IMR-90 (cell line): ENCODE measurements around the gene AMBRA1. TPM values are rescaled to one million over a fixed set of nuclear protein-coding genes. Genes with fewer than 3 reads are reported as not detected.

Experiments
- ATAC-seq: fragments of 200-7000 bp; cut with Tn5 transposase; 2 replicates; pipeline ENCODE4 v1.9.1; 2020; ENCODE audit warnings: low read depth, mild to moderate bottlenecking, moderate library complexity
- BruUV-seq: library from RNA; stranded (reverse); fragments of 400-500 nt; replicated peaks from 2 replicates; lab custom pipeline; 2021; lab: Mats Ljungman, UMichigan
- CTCF ChIA-PET: fragments of 300-600 bp; formaldehyde crosslinking; extraction: SDS; loops from one replicate; lab custom pipeline; 2021; ENCODE audit warnings: antibody characterized with exemption; lab: Yijun Ruan, JAX
- POLR2A ChIA-PET: fragments of 300-600 bp; sonication (Branson Sonifier 250); formaldehyde crosslinking; loops from one replicate; lab custom pipeline; 2022; ENCODE audit warnings: antibody characterized with exemption; ENCODE audit not compliant: unreplicated experiment; lab: Charles Lee
- DNase-seq: peaks from one replicate; pipeline ENCODE4 v3.0.0; 2013
- H2AFZ ChIP-seq: replicated peaks from 2 replicates; pipeline ENCODE3; 2013; ENCODE audit warnings: low read length, mild to moderate bottlenecking; ENCODE audit not compliant: poor library complexity
- H2AK5ac ChIP-seq: 2 replicates; pipeline ENCODE4 v1.6.1; 2013; ENCODE audit warnings: low read depth, low read length, inconsistent platforms
- H2AK9ac ChIP-seq: replicated peaks from 2 replicates; pipeline ENCODE3; 2013; ENCODE audit warnings: mild to moderate bottlenecking, low read depth, low read length, moderate library complexity; ENCODE audit not compliant: poor library complexity
- H2BK120ac ChIP-seq: 2 replicates; pipeline ENCODE4 v1.6.1; 2013; ENCODE audit warnings: low read depth, low read length, inconsistent platforms
- H2BK15ac ChIP-seq: 3 replicates; pipeline ENCODE4 v1.6.1; 2013; ENCODE audit warnings: low read depth, low read length, inconsistent platforms
- H2BK20ac ChIP-seq: 2 replicates; pipeline ENCODE4 v1.6.1; 2013; ENCODE audit warnings: low read depth, mild to moderate bottlenecking, inconsistent platforms, low read length, moderate library complexity
- H2BK5ac ChIP-seq: 2 replicates; pipeline ENCODE4 v1.6.1; 2013; ENCODE audit warnings: mild to moderate bottlenecking, low read depth, low read length, inconsistent platforms; ENCODE audit not compliant: poor library complexity, severe bottlenecking
- H3K14ac ChIP-seq: replicated peaks from 2 replicates; pipeline ENCODE4 v1.6.1; 2013; ENCODE audit warnings: low read depth, low read length, inconsistent platforms
- H3K18ac ChIP-seq: 2 replicates; pipeline ENCODE4 v1.6.1; 2013; ENCODE audit warnings: low read depth, low read length, control low read depth
- H3K23ac ChIP-seq: 2 replicates; pipeline ENCODE4 v1.6.1; 2013; ENCODE audit warnings: low read depth, low read length, inconsistent platforms
- H3K27ac ChIP-seq: 2 replicates; pipeline ENCODE4 v1.5.1; 2013; ENCODE audit warnings: mild to moderate bottlenecking, control low read depth, low read length; ENCODE audit not compliant: insufficient read depth
- H3K27me3 ChIP-seq: 2 replicates; pipeline ENCODE4 v1.6.1; 2013; ENCODE audit warnings: low read length; ENCODE audit not compliant: control insufficient read depth, insufficient read depth
- H3K36me3 ChIP-seq: 2 replicates; pipeline ENCODE4 v1.6.1; 2013; ENCODE audit warnings: low read length, mixed read lengths; ENCODE audit not compliant: control insufficient read depth, insufficient read depth
- H3K4ac ChIP-seq: 2 replicates; pipeline ENCODE4 v1.6.1; 2013; ENCODE audit warnings: low read depth, low read length, inconsistent platforms
- H3K4me1 ChIP-seq: 2 replicates; pipeline ENCODE4 v1.6.1; 2013; ENCODE audit warnings: low read length, mixed read lengths; ENCODE audit not compliant: control insufficient read depth, insufficient read depth
- H3K4me2 ChIP-seq: 2 replicates; pipeline ENCODE4 v1.6.1; 2013; ENCODE audit warnings: low read depth, mild to moderate bottlenecking, control low read depth, low read length, moderate library complexity
- H3K4me3 ChIP-seq: 2 replicates; pipeline ENCODE4 v1.5.1; 2013; ENCODE audit warnings: low read depth, mild to moderate bottlenecking, control low read depth, low read length, moderate library complexity; ENCODE audit not compliant: insufficient read depth
- H3K56ac ChIP-seq: 2 replicates; pipeline ENCODE4 v1.6.1; 2013; ENCODE audit warnings: low read length, inconsistent platforms; ENCODE audit not compliant: insufficient read depth; ENCODE audit errors: extremely low read depth
- H3K79me1 ChIP-seq, 2 experiments: 2 replicates each; pipeline ENCODE4 v1.6.1; 2013; ENCODE audit warnings: low read length in 2 of 2, inconsistent platforms in 1 of 2, low read depth in 1 of 2
- H3K9ac ChIP-seq: 2 replicates; pipeline ENCODE4 v1.6.1; 2013; ENCODE audit warnings: low read depth, low read length, control low read depth
- H3K9me1 ChIP-seq: 2 replicates; pipeline ENCODE4 v1.6.1; 2013; ENCODE audit warnings: low read length, inconsistent platforms; ENCODE audit not compliant: insufficient read depth
- H3K9me3 ChIP-seq: 2 replicates; pipeline ENCODE4 v1.6.1; 2013; ENCODE audit warnings: low read length; ENCODE audit not compliant: control insufficient read depth, insufficient read depth
- H4K20me1 ChIP-seq: 2 replicates; pipeline ENCODE4 v1.6.1; 2013; ENCODE audit warnings: low read length, inconsistent platforms; ENCODE audit not compliant: insufficient read depth
- H4K5ac ChIP-seq: 2 replicates; pipeline ENCODE4 v1.6.1; 2013; ENCODE audit warnings: mild to moderate bottlenecking, low read depth, low read length, control low read depth
- H4K8ac ChIP-seq, 2 experiments: 2 replicates each; pipeline ENCODE4 v1.6.1; 2013; ENCODE audit warnings: low read depth in 2 of 2, low read length in 2 of 2, control low read depth in 1 of 2, inconsistent platforms in 1 of 2
- H4K91ac ChIP-seq: 2 replicates; pipeline ENCODE4 v1.6.1; 2013; ENCODE audit warnings: low read depth, low read length, inconsistent platforms; ENCODE audit not compliant: insufficient read depth
- BHLHE40 ChIP-seq: fragments of 150-350 bp; IDR thresholded peaks from 2 replicates; pipeline ENCODE4 v1.6.1; 2016; ENCODE audit warnings: mild to moderate bottlenecking, low read depth, low read length
- CEBPB ChIP-seq: IDR thresholded peaks from 2 replicates; pipeline ENCODE4 v1.6.1; 2012; ENCODE audit warnings: low read depth, low read length, improper control_type of control experiment
- CHD1 ChIP-seq: IDR thresholded peaks from 2 replicates; pipeline ENCODE4 v1.6.1; 2012; ENCODE audit warnings: low read depth, low read length, improper control_type of control experiment
- CTCF ChIP-seq: conservative IDR thresholded peaks from 2 replicates; pipeline ENCODE4 v1.5.1; 2012; ENCODE audit warnings: mild to moderate bottlenecking, low read depth, low read length, improper control_type of control experiment
- ELK1 ChIP-seq: fragments of 150-350 bp; IDR thresholded peaks from 2 replicates; pipeline ENCODE4 v1.6.1; 2016; ENCODE audit warnings: low read depth, mild to moderate bottlenecking, low read length, moderate library complexity, borderline replicate concordance
- FOS ChIP-seq: fragments of 150-350 bp; IDR thresholded peaks from 2 replicates; pipeline ENCODE4 v1.6.1; 2016; ENCODE audit warnings: low read depth, low read length
- MAFK ChIP-seq: IDR thresholded peaks from 2 replicates; pipeline ENCODE4 v1.6.1; 2012; ENCODE audit warnings: low read depth, low read length, improper control_type of control experiment
- MAZ ChIP-seq: IDR thresholded peaks from 2 replicates; pipeline ENCODE4 v1.6.1; 2012; ENCODE audit warnings: low read depth, mild to moderate bottlenecking, low read length, improper control_type of control experiment, moderate library complexity, borderline replicate concordance
- MXI1 ChIP-seq: IDR thresholded peaks from 2 replicates; pipeline ENCODE4 v1.6.1; 2012; ENCODE audit warnings: low read depth, mild to moderate bottlenecking, low read length, moderate library complexity, borderline replicate concordance
- NFE2L2 ChIP-seq: fragments of 150-350 bp; IDR thresholded peaks from 2 replicates; pipeline ENCODE4 v1.6.1; 2016; ENCODE audit warnings: low read depth, mild to moderate bottlenecking, low read length
- POLR2A ChIP-seq: IDR thresholded peaks from 2 replicates; pipeline ENCODE4 v1.6.1; 2012; ENCODE audit warnings: mild to moderate bottlenecking, low read depth, low read length
- RAD21 ChIP-seq: IDR thresholded peaks from 2 replicates; pipeline ENCODE4 v1.6.1; 2012; ENCODE audit warnings: low read length, improper control_type of control experiment
- RCOR1 ChIP-seq: IDR thresholded peaks from 2 replicates; pipeline ENCODE4 v1.6.1; 2012; ENCODE audit warnings: mild to moderate bottlenecking, low read length, improper control_type of control experiment; ENCODE audit not compliant: insufficient replicate concordance
- RFX5 ChIP-seq: IDR thresholded peaks from 2 replicates; pipeline ENCODE4 v1.8.0; 2012; ENCODE audit warnings: low read depth, mild to moderate bottlenecking, low read length, moderate library complexity
- SMC3 ChIP-seq: fragments of 150-350 bp; IDR thresholded peaks from 2 replicates; pipeline ENCODE4 v1.6.1; 2016; ENCODE audit warnings: low read depth, mild to moderate bottlenecking, antibody characterized with exemption, low read length, moderate library complexity
- USF2 ChIP-seq: fragments of 150-350 bp; IDR thresholded peaks from 2 replicates; pipeline ENCODE4 v1.6.1; 2017; ENCODE audit warnings: mild to moderate bottlenecking, antibody characterized with exemption, low read length, low read depth
- WGBS, 2 experiments: methylation state at CpG; one replicate each; pipeline versions ENCODE4 v1.1.5 to v1.1.7; 2013; ENCODE audit warnings: missing lambda C conversion rate in 2 of 2; ENCODE audit not compliant: insufficient read length in 1 of 2; ENCODE audit errors: extremely low coverage in 2 of 2; 5-methylcytosine and 5-hydroxymethylcytosine counted together
- dilution Hi-C: fragments of 300-500 bp; cut with HindIII; formaldehyde crosslinking; loops from one replicate; pipeline ENCODE4 v1.14.3; 2018; ENCODE audit warnings: low sequenced_read_pairs; ENCODE audit not compliant: unreplicated experiment
- in situ Hi-C: fragments of 300-500 bp; cut with MboI; formaldehyde crosslinking; loops from 3 replicates; pipeline ENCODE4 v1.14.3; 2019; ENCODE audit warnings: low sequenced_read_pairs, inconsistent platforms, mixed read lengths
- intact Hi-C: fragments of 100-400 bp; cut with micrococcal nuclease; formaldehyde crosslinking; loops from 2 replicates; pipeline ENCODE4 v1.10.0; 2022
- polyA plus RNA-seq, 3 experiments: library from polyadenylated mRNA; depleted of rRNA; stranded (reverse); fragments of >200 nt; gene quantifications; 2 replicates each; pipeline ENCODE4 v1.2.3, GENCODE V29; 2012; ENCODE audit warnings: low replicate concordance in 1 of 3
- total RNA-seq: library from RNA; depleted of rRNA; stranded (reverse); fragments of >200 nt; gene quantifications from 2 replicates; pipeline ENCODE4 v1.2.3, GENCODE V29; 2012

AMBRA1 gene
- total and polyA plus RNA-seq, 2 of the 4 experiments (the other 2 are of a cell fraction), result 9.4 to 18.3 TPM

- H3K36me3 ChIP-seq, result no peaks in the 10 kb centered on the region
- H3K9me1 ChIP-seq, result no peaks in the 10 kb centered on the region
- no peak for DNase-seq
- intact Hi-C loops, result no loop called here
- no CpG with 5 or more reads among the region's 6 CpGs for WGBS, 2 experiments
- H2BK15ac ChIP-seq, result no peak overlapping the region
- H2AK9ac ChIP-seq, result no peak overlapping the region
- peaks cover 0 to 17% of the 10 kb centered on the region in 2 experiments; a peak in 2 of 4 replicates for H3K79me1 ChIP-seq
- TF ChIP-seq NFE2L2 (no peak), RFX5 (no peak), MAZ (no peak), FOS (no peak), ELK1 (no peak), USF2 (no peak), CEBPB (no peak), RAD21 (no peak), POLR2A (no peak), MXI1 (no peak), RCOR1 (no peak), SMC3 (no peak), BHLHE40 (no peak), CHD1 (no peak), CTCF (no peak), MAFK (no peak)
- no peak overlapping the region for H4K91ac ChIP-seq
- BruUV-seq, result no TSS peak
- no peaks in the 10 kb centered on the region for H3K9me3 ChIP-seq
- H3K27ac ChIP-seq, result no peak overlapping the region
- no peaks in the 10 kb centered on the region for H3K4me1 ChIP-seq
- ChIA-PET POLR2A (no interaction called here), CTCF (no interaction called here)
- ATAC-seq, result no peak
- no peaks in the 10 kb centered on the region for H3K27me3 ChIP-seq
- no peak overlapping the region for H3K14ac ChIP-seq
- no peak overlapping the region for H2BK5ac ChIP-seq
- H3K56ac ChIP-seq, result no peak overlapping the region
- dilution Hi-C loops, result no loop called here
- no peak overlapping the region for H3K4me2 ChIP-seq
- H3K4me3 ChIP-seq, result no peak overlapping the region
- H3K9ac ChIP-seq, result no peak overlapping the region
- H3K18ac ChIP-seq, result no peak overlapping the region
- in situ Hi-C loops, result no loop called here
- H4K5ac ChIP-seq, result no peak overlapping the region
- H4K8ac ChIP-seq, result no peak overlapping the region
- no peak overlapping the region for H2BK20ac ChIP-seq
- no peak overlapping the region for H2AFZ ChIP-seq
- no peak overlapping the region for H3K23ac ChIP-seq
- H2BK120ac ChIP-seq, result no peak overlapping the region
- no peak overlapping the region for H2AK5ac ChIP-seq
- H4K20me1 ChIP-seq, result no peaks in the 10 kb centered on the region
- H3K4ac ChIP-seq, result no peak overlapping the region
These were observed 15.6 kb upstream of the AMBRA1 start for GRCh38 chr11:46609386-46609785.
